ENCODE measurements around the gene ADCY10.

DNA sequence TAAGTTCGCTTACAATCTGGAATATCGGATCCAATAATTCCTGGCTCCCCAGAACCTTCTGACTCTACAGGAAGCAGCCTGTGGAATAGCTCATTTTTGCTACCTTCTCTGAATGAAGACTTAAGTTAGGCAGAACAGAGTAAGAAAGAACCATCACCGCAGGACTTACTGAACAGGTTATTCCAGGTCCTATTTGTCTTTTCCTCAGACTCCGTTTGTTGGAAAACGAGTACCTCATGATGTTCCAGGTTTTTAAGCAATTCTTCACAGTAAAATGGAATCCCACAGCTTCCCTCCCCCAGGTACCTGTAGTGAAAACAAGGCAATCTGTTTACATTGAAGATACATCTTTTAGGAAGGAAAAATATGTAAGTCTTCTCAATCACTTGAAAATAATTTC lies 59.8 kb downstream of the ADCY10 start:
- TF ChIP-seq, protein P1, sequence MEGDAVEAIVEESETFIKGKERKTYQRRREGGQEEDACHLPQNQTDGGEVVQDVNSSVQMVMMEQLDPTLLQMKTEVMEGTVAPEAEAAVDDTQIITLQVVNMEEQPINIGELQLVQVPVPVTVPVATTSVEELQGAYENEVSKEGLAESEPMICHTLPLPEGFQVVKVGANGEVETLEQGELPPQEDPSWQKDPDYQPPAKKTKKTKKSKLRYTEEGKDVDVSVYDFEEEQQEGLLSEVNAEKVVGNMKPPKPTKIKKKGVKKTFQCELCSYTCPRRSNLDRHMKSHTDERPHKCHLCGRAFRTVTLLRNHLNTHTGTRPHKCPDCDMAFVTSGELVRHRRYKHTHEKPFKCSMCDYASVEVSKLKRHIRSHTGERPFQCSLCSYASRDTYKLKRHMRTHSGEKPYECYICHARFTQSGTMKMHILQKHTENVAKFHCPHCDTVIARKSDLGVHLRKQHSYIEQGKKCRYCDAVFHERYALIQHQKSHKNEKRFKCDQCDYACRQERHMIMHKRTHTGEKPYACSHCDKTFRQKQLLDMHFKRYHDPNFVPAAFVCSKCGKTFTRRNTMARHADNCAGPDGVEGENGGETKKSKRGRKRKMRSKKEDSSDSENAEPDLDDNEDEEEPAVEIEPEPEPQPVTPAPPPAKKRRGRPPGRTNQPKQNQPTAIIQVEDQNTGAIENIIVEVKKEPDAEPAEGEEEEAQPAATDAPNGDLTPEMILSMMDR (IDR thresholded peaks at IDR 0.05) = no peak
- no peak for TF ChIP-seq POLR2A (IDR thresholded peaks at IDR 0.05)

Data from adrenal gland (tissue), 5 donors.